HG02623 (cell line): Measurements from ENCODE around the gene MFSD8.
"Not testable (repeated sequence)": the region's sequence is repeated elsewhere in the genome, so short reads cannot be mapped to it uniquely, and the experiment has no call there.

Experiments used
- ATAC-seq: cut with Tn5 transposase; IDR thresholded peaks from one replicate; pipeline ENCODE4 v1.9.1; 2021; ENCODE audit warnings: moderate library complexity; ENCODE audit not compliant: unreplicated experiment

MFSD8 gene, protein sequence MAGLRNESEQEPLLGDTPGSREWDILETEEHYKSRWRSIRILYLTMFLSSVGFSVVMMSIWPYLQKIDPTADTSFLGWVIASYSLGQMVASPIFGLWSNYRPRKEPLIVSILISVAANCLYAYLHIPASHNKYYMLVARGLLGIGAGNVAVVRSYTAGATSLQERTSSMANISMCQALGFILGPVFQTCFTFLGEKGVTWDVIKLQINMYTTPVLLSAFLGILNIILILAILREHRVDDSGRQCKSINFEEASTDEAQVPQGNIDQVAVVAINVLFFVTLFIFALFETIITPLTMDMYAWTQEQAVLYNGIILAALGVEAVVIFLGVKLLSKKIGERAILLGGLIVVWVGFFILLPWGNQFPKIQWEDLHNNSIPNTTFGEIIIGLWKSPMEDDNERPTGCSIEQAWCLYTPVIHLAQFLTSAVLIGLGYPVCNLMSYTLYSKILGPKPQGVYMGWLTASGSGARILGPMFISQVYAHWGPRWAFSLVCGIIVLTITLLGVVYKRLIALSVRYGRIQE

GRCh38 chr4:127965062-127965802 is at the start of gene MFSD8, which contains the start of gene ABHD18:
Gene MFSD8, minus strand, starts transcription at chr4:127965173. Its CDS starts 40 bp downstream, at chr4:127965133.
Gene ABHD18, plus strand, starts transcription at chr4:127965406. Its CDS starts 17,550 bp downstream, at chr4:127982956.
- peak; percentile 95 for ATAC-seq

- no peak for ATAC-seq
Observed at GRCh38 chr4:128009428-128009827, 44.5 kb upstream of the MFSD8 start.

GRCh38 chr4:128006592-128006991 is 41.6 kb upstream of the MFSD8 start:
- ATAC-seq = no peak

DNA sequence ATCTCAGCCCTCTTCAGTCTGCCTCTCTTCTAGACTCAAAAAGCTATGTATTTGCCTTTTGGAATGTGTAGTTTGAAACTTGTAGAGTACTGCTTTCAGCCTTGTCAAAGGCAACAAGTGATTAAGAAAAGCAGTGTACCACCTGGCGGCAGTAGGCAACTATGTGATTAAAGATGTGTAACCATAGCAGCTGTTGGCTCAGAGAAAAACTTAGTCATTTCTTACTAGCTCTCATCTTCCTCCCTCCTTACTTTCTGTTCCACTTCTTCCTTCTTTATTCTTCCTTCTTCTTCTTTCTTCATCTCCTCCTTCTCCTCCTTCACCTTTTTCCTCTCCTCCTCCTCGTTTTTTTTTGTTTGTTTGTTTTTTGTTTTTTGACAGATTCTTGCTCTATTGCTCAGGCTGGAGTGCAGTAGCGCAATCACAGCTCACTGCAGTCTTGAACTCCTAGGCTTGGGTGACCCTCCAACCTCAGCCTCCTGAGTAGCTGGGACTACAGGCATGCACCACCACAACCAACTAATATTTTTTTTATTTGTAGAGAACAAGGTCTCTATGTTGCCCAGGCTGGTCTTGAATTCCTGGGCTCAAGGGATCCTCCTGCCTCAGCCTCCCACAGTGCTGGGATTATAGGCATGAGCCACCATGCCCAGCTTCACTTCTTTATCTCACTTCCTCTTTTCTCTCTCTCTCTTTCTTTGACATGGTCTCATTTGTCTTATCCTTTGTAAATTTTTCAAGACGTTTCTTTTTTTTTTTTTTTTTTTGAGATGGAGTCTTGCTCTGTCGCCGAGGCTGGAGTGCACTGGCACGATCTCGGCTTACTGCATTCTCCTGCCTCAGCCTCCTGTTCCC is 32.8 kb upstream of the MFSD8 start:
- ATAC-seq = peak; percentile 95

DNA sequence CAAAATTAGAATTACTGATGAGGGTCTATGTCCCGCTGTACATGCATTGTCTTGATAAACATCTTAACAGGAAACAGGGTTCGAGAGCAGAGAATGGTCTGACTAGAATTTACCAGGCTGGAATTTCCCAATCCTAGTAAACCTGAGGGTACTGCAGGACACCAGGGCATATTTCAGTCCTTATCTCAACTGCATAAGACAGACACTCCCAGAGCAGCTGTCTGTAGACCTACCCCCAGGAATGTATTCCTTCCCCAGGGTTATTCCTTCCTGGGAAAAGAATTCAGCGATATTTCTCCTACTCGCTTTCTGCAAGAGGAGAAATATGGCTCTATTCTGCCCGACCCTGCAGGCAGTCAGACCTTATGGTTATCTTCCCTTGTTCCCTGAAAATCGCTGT is 31.5 kb upstream of the MFSD8 start:
- not testable (repeated sequence) for ATAC-seq

DNA sequence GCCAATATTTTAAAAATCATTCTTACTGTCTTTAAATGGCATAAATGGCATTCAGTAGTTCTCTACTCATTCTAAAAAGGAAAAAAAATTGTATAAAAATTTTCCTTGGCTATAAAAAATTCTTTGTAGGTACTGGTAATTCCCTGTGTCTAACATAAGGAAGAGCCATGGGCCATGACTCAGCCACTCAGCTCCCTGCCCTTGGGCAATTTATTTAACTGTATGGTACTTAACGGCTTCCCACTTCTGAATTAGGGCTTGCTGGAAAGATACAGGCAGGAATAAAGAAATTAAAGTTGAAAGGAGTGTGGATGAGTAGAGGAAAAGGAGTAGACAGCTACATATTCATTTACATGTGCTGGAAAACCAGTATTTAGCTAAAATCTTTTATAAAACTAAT is 30.8 kb upstream of the MFSD8 start:
- no peak for ATAC-seq

DNA sequence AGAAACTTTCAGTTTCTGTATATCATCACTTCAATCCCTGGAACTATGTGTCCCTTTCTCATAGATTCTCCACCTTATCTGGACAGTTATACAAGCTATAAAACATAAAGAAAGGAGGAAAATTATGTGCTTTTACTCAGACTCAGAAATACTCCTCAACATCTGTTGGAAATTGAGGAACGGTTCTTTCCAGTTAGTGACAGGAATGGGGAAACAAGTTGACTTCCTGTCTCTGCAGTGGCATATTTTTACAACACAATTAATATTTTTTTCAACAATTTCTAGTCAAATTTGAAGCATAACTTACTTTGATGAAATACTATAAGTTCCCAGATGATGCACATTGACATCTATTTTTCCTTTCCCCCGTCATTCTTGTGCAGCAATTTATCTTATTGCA is 28.2 kb upstream of the MFSD8 start:
- ATAC-seq = no peak

GRCh38 chr4:127988638-127989037 is 23.7 kb upstream of the MFSD8 start:
- no peak for ATAC-seq

DNA sequence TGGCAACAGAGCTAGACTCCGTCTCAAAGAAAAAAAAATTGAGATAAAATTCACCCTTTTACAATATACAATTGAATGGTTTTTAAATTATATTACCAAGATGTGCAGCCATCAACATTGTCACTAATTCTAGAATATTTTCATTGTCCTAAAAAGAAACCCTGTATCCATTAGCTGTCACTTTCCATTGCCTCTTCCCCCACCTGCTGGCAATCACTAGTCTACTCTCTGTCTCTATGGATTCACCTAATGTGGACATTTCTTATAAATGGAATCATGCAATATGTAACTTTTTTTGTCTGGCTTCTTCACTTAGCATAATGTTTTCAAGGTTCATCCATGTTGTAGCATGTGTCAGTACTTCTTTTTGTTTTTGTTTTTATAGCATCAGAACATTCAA is 21.0 kb upstream of the MFSD8 start:
- ATAC-seq = no peak

DNA sequence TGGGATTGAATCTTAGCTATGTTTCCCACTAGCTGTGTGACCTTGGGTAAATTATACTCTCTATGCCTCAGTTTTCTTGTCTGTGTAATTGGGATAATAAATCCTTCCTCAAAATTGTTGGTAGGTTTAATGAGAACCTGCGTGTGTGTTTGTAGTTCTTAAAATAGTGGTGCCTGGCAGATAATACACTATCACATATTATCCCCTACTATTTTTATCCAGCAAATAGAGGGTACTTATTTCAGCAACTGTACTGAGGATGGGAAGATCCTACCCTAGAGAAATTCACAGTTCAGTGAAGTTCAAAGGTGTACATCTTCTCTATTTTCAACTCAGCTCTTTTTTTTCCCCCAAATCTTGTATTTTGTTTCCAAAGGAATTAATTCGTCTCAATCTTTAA is 17.5 kb upstream of the MFSD8 start:
- ATAC-seq = no peak

DNA sequence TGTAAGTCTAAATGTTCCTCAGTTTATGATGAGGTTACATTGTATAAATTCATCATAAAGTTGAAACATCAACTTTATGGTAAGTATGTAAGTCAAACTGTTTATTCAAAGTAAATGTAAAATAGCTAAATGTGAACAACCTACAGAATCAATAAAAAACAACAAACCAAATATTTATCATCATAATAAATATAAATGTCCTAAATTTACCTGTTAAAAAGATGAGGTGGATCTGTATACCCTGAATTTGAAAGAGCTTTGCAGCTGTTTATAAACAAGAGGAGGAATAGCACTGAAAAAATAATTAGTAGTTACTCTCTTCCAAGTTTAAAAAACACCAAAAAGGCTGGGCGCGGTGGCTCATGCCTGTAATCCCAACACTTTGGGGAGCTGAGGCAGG is 14.0 kb upstream of the MFSD8 start:
- ATAC-seq = no peak

DNA sequence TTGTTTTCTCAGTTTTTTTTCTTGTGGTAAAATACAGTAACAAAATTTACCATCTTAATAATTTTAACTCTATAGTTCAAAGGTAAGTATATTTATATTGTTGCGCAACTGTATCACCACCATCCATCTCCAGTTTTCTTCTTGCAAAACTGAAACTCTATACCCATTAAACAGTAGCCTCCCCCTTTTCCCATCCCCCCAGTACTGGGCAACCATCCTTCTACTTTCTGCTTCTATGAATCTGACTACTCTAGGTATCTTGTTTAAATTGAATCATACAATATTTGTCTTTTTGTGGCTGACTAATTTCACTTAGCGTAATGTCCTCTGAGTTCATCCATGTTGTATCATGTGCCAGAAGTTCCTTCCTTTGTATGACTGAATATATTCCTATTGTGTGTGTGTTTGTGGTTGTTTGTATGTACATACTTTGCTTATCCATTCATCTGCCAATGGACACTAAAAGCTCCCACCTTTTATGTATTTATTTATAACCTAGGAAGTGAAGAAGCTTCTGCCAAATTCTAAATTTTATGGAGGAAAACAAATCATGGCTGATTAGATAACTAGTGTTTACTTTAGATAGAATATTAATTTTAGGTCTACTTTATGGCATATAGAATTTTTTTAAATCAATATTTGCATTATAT is 10.3 kb upstream of the MFSD8 start:
- ATAC-seq = no peak

DNA sequence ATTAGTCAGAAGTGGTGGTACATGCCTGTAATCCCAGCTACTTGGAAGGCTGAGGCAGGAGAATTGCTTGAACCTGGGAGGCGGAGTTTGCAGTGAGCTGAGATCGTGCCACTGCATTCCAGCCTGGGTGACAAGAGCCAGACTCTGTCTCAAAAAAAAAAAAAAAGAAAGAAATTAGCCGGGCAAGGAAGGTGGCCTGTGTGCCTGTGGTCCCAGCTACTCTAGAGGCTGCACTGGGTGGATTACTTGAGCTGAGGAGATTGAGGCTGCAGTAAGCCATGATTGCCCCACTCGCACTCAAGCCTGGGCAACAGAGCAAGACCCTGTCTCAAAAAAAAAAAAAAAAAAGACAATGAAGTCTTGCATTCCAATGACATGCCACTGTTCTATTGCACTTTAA is 6.0 kb upstream of the MFSD8 start:
- ATAC-seq = not testable (repeated sequence)

DNA sequence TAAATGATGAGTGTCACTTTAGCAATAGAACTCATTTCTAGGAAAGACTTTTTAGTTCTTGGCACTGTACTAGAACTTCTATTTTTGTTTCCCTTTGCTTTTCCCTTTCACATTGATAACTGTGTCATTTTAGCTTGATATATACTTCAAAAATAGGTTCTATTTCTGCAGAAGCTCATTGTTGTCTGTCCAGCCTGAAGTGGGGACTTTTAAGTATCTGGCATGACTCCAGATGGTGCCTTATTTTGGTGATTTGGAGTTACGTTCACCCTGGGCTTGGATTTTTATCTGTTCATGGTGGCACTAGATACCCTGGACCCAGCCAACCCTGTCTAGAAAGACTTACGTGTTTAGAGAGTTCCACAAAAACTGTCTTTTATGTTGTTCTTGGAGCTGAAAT is 3.6 kb upstream of the MFSD8 start:
- no peak for ATAC-seq

DNA sequence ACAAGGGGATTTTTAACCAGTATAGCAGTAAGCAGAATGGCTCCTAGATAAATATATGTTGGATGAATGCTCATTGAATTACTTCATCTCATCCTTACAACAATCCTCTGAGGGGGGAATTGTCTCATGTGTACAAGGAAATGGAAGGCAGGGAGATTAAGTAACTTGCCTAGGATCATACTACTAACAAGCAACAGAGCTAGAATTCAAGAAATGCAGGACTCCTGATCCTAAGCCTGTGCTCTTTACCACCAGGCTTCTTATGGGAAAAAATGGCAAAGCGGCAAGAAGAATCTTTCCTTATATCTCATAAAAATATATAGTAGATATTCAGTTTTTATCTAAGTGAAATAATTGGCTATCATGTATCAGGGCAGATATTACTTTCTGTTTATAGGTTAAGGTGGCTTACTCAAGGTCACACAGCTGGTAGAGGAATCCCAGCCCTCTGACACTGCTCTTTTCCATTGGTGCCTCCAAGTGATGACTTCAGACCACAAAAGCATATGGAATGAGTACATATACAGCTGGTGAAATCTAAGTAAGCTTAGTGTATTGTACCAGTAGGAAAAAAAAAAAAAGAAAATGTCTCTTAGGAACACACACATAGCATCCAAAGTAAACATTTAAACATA is 2.3 kb upstream of the MFSD8 start:
- ATAC-seq = no peak

GRCh38 chr4:127965803-127966175 is 816 bp upstream of the MFSD8 start:
- ATAC-seq = peak; percentile 23

DNA sequence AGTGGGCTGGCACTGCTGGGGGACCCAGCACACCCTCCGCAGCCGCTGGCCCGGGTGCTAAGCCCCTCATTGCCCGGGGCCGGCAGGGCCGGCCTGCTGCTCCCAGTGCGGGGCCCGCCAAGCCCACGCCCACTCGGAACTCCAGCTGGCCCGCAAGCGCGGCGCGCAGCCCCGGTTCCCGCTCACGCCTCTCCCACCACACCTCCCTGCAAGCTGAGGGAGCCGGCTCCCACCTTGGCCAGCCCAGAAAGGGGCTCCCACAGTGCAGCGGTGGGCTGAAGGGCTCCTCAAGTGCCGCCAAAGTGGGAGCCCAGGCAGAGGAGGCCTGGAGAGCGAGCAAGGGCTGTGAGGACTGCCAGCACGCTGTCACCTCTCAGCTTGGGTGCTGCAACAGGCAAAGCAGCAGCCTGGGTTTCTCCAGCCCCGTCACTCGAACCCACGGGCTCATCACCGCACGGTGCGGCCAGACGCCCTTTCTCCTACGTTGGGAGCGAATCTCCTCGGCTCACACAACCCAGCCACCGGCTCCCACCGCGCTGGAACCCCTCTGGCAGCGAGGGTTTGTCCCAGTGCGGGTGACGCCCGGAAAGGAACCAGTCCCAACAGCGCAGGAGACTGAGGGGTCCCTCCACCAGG is 429 bp downstream of the MFSD8 start:
- peak; percentile 17 for ATAC-seq

DNA sequence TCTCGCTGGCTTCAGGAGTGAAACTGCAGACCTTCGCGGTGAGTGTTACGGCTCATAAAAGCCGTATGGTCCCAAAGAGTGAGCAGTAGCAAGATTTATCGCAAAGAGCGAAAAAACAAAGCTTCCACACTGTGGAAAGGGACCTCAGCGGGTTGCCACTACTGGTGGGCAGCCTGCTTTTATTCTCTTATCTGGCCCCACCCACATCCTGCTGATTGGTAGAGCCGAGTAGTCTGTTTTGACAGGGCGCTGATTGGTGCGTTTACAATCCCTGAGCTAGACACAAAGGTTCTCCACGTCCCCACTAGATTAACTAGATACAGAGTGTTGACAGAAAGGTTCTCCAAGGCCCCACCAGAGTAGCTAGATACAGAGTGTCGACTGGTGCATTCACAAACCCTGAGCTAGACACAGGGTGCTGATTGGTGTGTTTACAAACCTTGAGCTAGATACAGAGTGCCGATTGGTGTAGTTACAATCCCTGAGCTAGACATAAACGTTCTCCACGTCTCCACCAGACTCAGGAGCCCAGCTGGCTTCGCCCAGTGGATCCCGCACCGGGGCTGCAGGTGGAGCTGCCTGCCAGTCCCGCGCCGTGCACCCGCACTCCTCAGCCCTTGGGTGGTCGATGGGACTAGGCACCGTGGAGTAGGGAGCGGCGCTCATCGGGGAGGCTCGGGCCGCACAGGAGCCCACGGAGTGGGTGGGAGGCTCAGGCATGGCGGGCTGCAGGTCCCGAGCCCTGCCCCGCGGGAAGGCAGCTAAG is 1.2 kb downstream of the MFSD8 start:
- ATAC-seq = not testable (repeated sequence)

- ATAC-seq = no peak
Observed at GRCh38 chr4:127959794-127960193, 5.2 kb downstream of the MFSD8 start.
